Colonic mucosa (tissue), 4 donors: ENCODE data around the gene AAMDC. TPM values are rescaled to one million over a fixed set of nuclear protein-coding genes. Genes with fewer than 3 reads are reported as not detected.

ENCODE experiments used
- DNase-seq: peaks from one replicate; pipeline ENCODE4 v3.0.0-alpha.2; 2020
- H3K27ac ChIP-seq: fragments of 200-600 bp; one replicate; pipeline ENCODE4 v1.8.0; 2021
- H3K27me3 ChIP-seq: fragments of 200-600 bp; one replicate; pipeline ENCODE4 v1.8.0; 2021
- H3K36me3 ChIP-seq: fragments of 200-600 bp; one replicate; pipeline ENCODE4 v1.8.0; 2021
- H3K4me1 ChIP-seq: fragments of 200-600 bp; one replicate; pipeline ENCODE4 v1.8.0; 2021; ENCODE audit warnings: mild to moderate bottlenecking
- H3K4me3 ChIP-seq: fragments of 200-600 bp; one replicate; pipeline ENCODE4 v1.8.0; 2021
- H3K9ac ChIP-seq, 2 donors: one replicate each; pipeline ENCODE4 v1.7.0; 2013; ENCODE audit warnings: control low read depth in 2 of 2, low read depth in 2 of 2, low read length in 2 of 2
- H3K9me3 ChIP-seq: fragments of 200-600 bp; one replicate; pipeline ENCODE4 v1.8.0; 2021
- intact Hi-C: fragments of 100-400 bp; cut with DNase I; formaldehyde crosslinking; loops from one replicate; pipeline ENCODE4 v1.14.1; 2022
- total RNA-seq, 2 donors: library from RNA; stranded (reverse); fragmentation: NEBNext Ultra II Directional in 1 of 2; extraction: Animal tissue kit (Norgen Biotek cat#: 25700) in 1 of 2; gene quantifications; one replicate each; pipeline ENCODE4 v1.2.1, GENCODE V29; 2021
- TF ChIP-seq, protein P1 (sequence below): fragments of 200-600 bp; IDR thresholded peaks from one replicate; pipeline ENCODE4 v1.8.0; 2022; ENCODE audit warnings: antibody characterized with exemption, mild to moderate bottlenecking
- donor health status: healthy.
- donor health status: DM: no; HTN: no; CAD: no.
- donor health status: DM: no; HTN: no; CAD: no.

Gene AAMDC
- total RNA-seq: 10 to 100 TPM; 12.9 to 20.0 TPM

DNA sequence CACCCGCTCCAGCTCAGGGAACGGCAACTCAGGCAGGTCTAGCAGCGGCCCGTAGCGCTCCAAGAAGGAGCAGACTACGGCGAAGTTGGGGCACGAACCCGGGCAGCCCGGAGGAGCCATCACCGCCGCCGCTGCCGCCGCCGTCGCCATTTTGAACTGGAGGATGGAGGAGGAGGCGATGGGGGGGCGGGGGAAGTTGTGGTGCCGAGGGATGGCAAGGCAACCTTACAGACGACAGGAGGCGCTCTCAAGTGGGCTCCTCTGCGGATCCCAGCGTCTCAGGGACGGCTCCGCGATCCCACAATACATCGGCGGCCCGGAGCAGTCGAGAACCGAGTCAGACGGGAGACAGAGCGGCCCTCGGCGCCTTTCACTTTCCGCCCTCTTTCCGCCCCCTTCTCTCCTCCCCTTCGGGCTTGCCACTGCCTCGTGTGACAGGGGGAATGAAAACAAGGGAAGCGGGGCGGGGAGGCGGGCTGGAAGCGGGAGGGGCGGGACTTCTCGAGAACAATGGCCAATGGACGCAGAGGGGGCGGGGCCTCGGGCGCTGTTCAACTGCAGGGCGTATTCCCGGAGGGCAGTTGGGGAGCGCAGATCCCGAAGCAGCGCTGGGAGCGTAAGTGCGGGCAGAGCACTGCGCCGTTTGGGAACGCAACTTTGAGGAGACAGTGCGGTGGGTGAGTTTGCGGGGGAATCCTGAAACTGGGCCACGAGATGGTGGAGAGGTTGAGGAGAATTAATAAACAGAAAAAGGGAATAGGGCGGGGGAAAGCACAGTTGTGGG, at the start of gene AAMDC, which contains the start of gene RSF1:
Gene AAMDC, plus strand, starts transcription at position 580 of the 784 bp plus-strand sequence. CDS start 21,353 bp downstream, outside the sequence.
Gene RSF1, minus strand, starts transcription at position 158 of the 784 bp plus-strand sequence. Its CDS starts 8 bp downstream, at position 150.
- H3K9me3 ChIP-seq: no peaks in the 10 kb centered on the region
- TF ChIP-seq, protein P1, sequence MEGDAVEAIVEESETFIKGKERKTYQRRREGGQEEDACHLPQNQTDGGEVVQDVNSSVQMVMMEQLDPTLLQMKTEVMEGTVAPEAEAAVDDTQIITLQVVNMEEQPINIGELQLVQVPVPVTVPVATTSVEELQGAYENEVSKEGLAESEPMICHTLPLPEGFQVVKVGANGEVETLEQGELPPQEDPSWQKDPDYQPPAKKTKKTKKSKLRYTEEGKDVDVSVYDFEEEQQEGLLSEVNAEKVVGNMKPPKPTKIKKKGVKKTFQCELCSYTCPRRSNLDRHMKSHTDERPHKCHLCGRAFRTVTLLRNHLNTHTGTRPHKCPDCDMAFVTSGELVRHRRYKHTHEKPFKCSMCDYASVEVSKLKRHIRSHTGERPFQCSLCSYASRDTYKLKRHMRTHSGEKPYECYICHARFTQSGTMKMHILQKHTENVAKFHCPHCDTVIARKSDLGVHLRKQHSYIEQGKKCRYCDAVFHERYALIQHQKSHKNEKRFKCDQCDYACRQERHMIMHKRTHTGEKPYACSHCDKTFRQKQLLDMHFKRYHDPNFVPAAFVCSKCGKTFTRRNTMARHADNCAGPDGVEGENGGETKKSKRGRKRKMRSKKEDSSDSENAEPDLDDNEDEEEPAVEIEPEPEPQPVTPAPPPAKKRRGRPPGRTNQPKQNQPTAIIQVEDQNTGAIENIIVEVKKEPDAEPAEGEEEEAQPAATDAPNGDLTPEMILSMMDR: peak; percentile 55
- H3K4me1 ChIP-seq: peaks cover 9% of the 10 kb centered on the region
- no peaks in the 10 kb centered on the region for H3K27me3 ChIP-seq
- no peaks in the 10 kb centered on the region for H3K36me3 ChIP-seq
- peak within 1 kb of the TSS; percentile 93 for H3K4me3 ChIP-seq
- peak; percentile 100 for DNase-seq
- peak within 1 kb of the TSS; percentile 95 for H3K27ac ChIP-seq
- H3K9ac ChIP-seq: peak within 1 kb of the TSS; percentile 93 to 98
- intact Hi-C loops: loop anchor here (10.0 kb wide), 1 partner anchor 174 kb away; the partner anchor contains the start of gene INTS4

DNA sequence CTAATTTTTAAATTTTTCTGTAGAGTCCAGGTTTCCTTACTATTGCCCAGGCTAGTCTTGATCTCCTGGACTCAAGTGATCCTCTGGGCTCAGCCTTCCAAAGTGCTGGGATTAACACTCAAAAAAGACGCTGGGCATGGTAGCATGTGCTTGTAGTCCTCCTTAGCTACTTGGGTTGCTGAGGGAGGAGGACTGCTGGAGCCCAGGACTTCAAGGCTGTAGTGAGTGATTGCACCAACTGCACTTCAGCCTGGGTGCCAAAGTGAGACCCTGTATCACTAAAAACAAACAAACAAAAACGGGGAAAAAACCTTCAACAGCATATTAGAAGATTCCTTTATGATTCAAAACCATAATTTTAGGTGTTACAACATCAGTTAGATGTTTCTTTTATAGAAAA, 45.0 kb upstream of the AAMDC start:
- Histone ChIP-seq H3K4me1 (peaks cover 6% of the 10 kb centered on the region), H3K9me3 (no peaks in the 10 kb centered on the region), H3K9ac (no peak overlapping the region), H3K27me3 (no peaks in the 10 kb centered on the region), H3K27ac (no peak overlapping the region), H3K4me3 (no peak overlapping the region), H3K36me3 (no peaks in the 10 kb centered on the region)
- no peak for DNase-seq
- TF ChIP-seq, protein P1: no peak
- intact Hi-C loops: no loop called here

DNA sequence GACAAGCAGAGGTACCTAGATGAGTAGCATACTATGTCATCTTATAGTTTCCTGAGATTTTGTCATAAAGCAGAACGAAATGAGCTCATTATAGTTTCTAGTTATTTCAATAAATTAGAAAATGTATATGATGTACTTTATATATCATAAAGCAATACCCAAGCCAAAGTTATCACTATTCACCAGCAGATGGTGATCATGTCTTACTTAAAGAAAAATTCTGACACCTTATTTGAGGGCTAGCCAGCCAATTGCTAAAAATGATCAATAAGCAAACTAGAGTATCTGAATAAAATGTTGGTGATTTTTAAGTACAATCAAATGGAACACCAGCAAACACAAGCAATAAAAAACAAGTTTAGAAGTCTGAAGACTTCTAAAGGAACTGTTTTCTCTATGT, 44.5 kb upstream of the AAMDC start:
- Histone ChIP-seq H3K9me3 (no peaks in the 10 kb centered on the region), H3K9ac (no peak overlapping the region), H3K27ac (no peak overlapping the region), H3K27me3 (no peaks in the 10 kb centered on the region), H3K36me3 (no peaks in the 10 kb centered on the region), H3K4me1 (peaks cover under 1% of the 10 kb centered on the region), H3K4me3 (no peak overlapping the region)
- intact Hi-C loops: no loop called here
- TF ChIP-seq, protein P1: no peak
- no peak for DNase-seq

DNA sequence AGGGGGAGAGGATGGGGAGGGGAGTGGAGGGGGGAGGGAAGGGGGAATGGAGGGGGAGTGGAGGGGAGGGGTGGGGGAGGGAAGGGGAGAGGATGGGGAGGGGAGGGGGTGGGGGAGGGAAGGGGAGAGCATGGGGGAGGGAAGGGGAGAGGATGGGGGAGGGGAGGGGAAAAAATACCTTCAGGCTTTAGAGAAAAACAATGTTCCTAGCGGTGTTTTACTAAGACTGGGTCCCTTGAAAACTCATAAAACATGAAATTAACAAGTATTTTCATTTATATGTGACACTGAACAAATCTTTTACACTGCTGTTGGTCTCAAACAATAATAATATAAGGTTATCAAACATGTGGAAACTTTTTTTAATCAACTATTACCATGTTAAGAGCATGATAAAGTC, 42.8 kb upstream of the AAMDC start:
- Histone ChIP-seq H3K36me3 (no peaks in the 10 kb centered on the region), H3K4me3 (no peak overlapping the region), H3K4me1 (no peaks in the 10 kb centered on the region), H3K9ac (no peak overlapping the region), H3K9me3 (no peaks in the 10 kb centered on the region), H3K27ac (no peak overlapping the region), H3K27me3 (no peaks in the 10 kb centered on the region)
- TF ChIP-seq, protein P1: no peak
- intact Hi-C loops: no loop called here
- DNase-seq: no peak

DNA sequence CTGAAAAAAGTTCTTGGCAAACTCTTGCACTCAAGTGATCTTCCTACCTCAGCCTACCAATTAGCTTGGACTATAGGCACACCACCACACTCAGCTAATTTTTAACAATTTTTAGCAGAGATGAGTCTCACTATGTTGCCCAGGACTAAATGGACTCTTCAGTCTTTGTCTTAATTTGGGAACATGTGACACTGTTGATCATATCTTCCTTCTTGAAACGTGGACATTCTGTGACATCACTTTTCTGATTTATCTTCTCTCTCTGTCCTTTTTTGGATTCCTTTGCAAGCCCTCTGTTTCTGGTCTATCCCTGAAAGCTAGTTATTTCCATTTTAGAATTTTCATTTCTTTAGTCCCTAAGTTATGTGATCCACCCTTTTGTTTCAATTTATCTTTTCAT, 42.4 kb upstream of the AAMDC start:
- no peaks in the 10 kb centered on the region for H3K36me3 ChIP-seq
- H3K9me3 ChIP-seq: no peaks in the 10 kb centered on the region
- no peaks in the 10 kb centered on the region for H3K4me1 ChIP-seq
- TF ChIP-seq, protein P1: no peak
- H3K4me3 ChIP-seq: no peak overlapping the region
- H3K27me3 ChIP-seq: no peaks in the 10 kb centered on the region
- H3K9ac ChIP-seq: no peak overlapping the region
- intact Hi-C loops: no loop called here
- DNase-seq: no peak
- H3K27ac ChIP-seq: no peak overlapping the region
